NCI-H69 (cell line): ENCODE measurements around the gene CRABP2.

Experiments
- DNase-seq: peaks from one replicate; lab custom pipeline; 2025; lab: John Stamatoyannopoulos, UW

Gene CRABP2

DNA sequence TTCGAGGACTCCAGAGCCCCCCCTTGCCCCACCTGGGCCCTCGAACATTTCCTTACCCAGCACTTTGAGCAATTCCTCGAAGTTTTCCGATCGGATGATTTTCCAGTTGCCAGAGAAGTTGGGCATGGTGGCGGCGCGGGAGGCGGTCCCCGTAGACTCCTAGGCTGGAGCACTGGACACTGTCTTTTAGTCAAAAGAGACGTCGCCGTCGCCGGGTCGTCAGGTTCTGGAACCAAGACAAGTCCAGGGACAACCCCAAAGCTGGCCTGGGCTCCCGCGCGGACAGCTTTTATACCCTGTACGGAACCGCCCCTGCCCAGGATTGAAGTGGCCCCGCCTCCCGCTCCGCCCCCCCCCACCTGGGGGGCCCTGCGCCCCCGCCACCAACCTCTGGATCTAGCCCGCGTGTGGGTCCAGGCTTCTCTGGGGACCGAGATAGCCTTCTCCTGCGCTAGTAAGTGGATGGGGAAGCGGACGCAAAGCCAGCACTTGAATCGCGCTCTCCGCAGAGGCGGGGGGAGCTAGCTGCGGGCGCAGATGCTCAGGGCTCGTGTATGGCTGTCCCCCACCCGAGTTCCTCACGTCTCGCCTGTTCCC is at the start of gene CRABP2:
TSS of gene CRABP2 (minus strand) at position 263 of the 597 bp plus-strand sequence. CDS start at position 126, 137 bp downstream.
- DNase-seq: peak; percentile 70

GRCh38 chr1:156754219-156754618 is 48.8 kb upstream of the CRABP2 start:
- peak; percentile 65 for DNase-seq

DNA sequence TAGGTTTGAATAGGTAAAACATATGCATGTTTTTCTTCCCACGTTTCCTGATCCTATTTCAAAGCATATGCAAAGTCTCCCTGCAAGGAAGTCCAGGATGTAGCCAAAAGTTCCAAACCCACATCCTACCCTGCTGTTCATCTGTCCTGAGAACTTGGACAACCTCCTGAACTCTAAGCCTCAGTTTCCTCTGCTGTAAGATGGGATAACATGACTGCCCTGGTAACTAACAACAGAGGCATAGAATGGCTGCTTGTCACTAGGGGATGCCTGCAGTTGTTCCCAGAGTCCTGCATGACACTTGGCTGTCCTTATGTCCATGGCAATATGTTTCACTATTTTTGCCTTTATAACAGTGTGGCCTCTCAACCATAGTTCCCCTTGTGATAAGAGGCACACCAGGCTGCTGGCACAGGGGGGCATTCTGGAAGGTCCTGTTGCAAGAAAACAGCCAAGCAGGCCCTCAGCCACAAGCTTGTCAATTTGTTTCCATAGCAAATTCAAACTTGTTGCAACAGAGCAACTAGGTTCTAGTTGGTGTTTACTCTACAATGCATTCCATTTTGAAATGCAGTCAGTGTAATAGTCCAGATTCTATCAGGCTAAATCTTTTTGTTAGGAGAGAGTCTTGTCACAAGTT is 47.6 kb upstream of the CRABP2 start:
- DNase-seq: no peak

DNA sequence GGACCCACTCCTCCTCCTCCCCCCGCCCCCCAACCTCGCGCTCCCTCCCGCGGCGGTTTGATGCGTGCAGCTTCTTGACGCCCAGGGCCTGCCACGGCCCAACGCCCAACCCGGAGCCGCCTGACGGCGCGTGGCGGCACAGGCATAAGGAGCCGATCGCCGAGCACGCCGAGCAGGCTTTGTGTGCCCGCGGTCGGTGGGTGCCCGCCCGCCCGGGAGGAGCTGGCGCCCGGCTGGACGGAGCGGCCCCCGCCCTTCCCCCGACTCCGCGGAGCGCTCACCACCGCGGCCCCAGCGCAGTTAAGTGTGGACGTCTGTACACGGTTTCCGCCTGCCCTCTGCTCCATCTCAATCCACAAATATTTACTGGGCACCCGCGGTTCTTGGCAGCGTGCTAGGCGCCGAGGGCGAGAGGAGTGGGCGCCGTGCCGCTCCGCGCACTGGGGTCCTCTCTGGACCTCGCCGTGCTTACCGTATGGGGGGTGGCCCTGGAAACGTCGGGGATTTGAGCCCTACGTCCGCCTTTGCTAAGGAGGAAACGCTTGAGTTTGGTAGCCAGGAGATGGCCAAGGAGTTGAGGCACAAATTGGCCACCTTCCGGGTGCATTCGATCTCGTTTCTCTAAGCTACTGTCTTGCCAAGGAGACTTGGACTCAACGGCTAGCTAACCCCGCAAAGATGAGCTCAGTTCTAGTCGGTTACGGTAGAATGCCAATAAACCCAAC is 46.5 kb upstream of the CRABP2 start:
- peak; percentile 99 for DNase-seq

DNA sequence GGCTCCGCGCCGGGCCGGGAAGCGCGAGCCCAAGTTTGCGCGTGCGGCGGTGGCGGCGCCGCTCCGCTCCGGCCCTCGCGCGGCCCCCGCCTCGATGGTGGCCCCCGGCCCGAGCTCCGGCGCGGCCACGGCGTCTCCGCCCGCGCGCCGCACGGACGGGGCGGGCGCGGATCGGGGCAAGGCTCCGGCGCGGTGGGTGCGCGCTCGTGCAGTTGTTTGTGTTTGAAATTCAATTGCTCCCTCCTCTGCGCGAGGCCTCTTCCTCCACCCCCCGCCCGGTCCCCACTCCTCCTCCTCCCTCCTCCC is 46.0 kb upstream of the CRABP2 start, which contains the start of gene HDGF:
TSS of gene HDGF (minus strand) at position 225 of the 306 bp plus-strand sequence. CDS start 246 bp downstream, outside the sequence.
- DNase-seq: no peak

GRCh38 chr1:156750711-156751450 is 45.5 kb upstream of the CRABP2 start:
- peak; percentile 81 for DNase-seq

DNA sequence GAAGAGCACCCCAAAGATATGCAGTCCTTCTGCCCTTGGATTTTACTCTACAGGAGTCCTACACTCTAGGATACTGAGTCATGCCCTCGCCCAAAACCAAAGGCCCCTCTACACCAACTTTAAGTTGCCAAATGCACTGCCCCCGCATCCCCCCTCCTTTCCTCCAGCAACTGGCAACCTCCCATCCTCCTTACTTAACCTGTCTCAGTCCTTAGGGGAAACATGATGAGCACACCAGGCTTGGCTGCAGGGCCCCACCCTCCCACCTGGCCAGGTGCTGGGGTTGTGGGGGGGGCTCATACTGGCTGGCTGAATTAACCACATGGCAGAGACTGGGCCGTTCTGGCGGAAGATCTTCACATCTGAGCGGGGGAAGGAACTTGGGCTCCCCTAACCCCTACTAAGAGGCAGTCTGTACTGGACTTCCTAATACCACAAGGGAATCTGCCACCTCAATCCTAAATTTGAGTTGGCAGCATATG is 44.8 kb upstream of the CRABP2 start:
- peak; percentile 95 for DNase-seq

- DNase-seq: no peak
Measured at GRCh38 chr1:156749419-156750118, 44.2 kb upstream of the CRABP2 start.

GRCh38 chr1:156748670-156749418 is 43.5 kb upstream of the CRABP2 start:
- DNase-seq: peak; percentile 65

DNA sequence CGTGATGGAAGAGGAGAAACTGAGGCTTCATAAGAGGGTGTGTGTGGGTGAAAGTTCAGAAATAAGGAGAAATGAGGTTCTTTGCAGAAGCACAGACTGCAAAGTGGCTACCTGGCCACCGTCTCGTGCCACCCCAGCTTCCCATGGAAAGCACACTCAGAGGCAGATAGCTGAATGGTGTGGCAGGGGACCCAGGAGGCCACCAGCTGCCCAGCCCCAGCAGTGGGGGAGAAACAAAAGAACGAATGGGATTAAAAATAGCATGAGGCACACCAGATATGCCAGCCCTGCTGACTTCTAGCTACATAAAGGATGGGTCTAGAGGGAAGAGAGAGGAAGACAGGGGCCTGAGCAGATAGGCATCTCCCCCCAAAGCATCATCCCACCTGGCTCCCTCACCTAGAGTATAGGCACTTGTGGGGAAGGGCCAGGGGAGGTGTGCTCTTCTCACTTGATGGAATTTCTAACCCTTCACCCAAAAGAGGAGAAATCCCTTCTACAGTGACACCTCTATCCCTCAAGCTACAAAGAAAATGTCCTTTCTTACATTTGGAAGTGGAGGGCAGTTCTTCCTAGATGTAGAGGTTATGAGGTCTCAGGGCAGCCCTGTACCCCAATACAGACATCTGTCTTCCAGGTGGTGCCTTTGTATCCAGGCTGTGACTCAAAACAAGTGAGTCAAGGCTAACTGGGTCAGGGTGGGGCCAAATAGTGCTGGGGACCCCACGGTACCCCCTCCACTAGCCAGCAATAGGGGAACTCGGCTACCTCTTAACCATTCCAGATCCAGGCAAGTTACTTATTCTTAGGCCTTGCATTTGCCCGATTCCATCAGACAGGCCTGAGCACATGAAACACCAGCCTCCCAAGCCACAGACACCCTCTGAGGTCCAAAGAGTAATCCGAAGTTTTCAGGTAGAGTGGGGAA is 42.6 kb upstream of the CRABP2 start:
- DNase-seq: peak; percentile 65

DNA sequence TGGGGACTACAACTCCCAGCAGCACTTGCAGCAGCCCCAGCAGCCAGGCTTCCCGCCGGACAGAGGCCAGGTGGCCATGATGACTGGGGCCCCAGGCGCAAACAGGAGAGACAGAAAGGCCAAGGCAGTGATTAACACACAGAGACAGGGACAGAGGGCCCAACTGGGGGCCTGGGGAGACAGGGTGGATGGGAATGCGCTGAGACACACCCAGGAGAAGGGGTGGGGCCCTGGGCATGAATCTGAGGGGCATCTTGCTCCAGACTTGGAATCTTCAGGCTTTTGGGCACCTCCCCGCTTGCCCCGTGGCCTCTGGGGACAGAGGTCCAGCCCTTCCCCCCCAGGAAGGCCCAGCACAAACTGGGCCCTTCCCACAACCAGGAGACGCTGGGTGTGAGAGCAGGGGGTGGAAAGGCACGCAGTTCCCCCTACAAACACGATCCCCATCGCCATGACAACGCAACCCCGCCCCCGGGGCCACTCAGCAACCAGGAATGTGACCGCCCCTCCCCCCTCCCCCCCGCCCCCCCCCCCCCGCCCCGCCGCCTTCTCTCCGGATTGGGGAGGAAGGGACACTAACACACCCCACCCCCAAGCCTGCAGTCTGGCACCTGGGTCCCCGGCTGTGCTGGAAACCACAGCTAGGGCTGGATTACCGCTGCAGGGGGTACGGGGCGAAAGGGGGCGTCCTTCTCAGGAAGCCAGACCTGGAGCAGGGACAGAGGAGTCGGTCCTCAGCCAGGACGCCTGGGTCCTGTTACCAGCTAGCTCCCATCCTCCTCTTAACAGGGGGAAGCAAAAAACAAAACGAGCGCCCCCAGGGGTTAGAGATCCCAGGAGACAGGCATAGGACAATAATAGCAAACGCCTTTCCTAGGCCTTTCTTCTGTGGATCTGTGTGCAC is 41.6 kb upstream of the CRABP2 start:
- peak; percentile 96 for DNase-seq

DNA sequence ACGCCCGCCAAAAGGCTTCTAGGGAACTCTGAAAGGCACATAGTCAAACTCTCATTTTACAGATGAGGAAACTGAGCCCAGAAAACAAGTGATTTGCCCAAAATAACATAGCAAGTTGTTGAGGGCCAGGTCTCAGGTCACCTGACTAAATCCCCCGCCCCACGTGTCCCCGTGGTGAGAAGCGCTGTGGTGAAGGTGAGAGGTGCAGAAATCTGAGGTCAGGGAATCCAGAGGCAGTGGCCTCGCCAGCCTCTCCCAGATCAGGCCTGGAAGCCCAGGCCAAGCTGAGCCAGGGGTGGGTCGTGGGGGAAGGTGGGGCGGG is 41.0 kb upstream of the CRABP2 start:
- no peak for DNase-seq

GRCh38 chr1:156745881-156746280 is 40.5 kb upstream of the CRABP2 start:
- DNase-seq: no peak

- DNase-seq: no peak
Measured at GRCh38 chr1:156744786-156745419, 39.5 kb upstream of the CRABP2 start.

- no peak for DNase-seq
Measured at GRCh38 chr1:156744344-156744743, 39.0 kb upstream of the CRABP2 start.

- no peak for DNase-seq
Measured at GRCh38 chr1:156743367-156744302, 38.3 kb upstream of the CRABP2 start.

DNA sequence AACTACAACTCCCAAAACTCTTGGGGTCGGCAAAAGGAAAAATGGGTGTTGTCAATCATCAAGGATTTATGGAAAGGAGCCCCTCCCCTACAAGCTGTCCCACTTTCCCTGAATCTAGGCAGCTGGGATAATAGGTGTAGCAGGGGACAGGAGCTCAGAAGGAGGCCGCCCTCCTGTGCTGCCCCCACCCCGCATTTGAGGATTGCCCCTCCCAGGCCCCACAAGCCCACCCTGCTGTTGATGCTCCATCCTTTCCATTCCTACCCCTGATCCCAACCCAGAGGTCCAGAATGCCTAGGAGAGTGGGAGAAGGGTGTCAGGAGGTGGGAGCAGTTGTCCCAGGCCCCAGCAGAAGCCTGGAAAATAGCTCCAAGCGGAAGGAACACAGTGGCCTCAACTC is 37.4 kb upstream of the CRABP2 start:
- no peak for DNase-seq
